Mucosa of descending colon (tissue), 3 donors: ENCODE data around the gene LMTK2. TPM values are rescaled to one million over a fixed set of nuclear protein-coding genes. Genes with fewer than 3 reads are reported as not detected.

Experiments used
- ATAC-seq: fragments of 200-7000 bp; cut with Tn5 transposase; one replicate; pipeline ENCODE4 v1.9.1; 2020; ENCODE audit warnings: mild to moderate bottlenecking, moderate library complexity
- DNase-seq, 3 donors: peaks; one replicate each; pipeline ENCODE4 v3.0.0-alpha.2; 2020
- H3K36me3 ChIP-seq: fragments of 200-600 bp; one replicate; pipeline ENCODE4 v1.8.0; 2021; ENCODE audit warnings: low read depth, mild to moderate bottlenecking
- H3K4me1 ChIP-seq: fragments of 200-600 bp; one replicate; pipeline ENCODE4 v1.8.0; 2021; ENCODE audit warnings: low read depth, mild to moderate bottlenecking
- H3K4me3 ChIP-seq: fragments of 200-600 bp; one replicate; pipeline ENCODE4 v1.8.0; 2021; ENCODE audit warnings: mild to moderate bottlenecking
- H3K9me3 ChIP-seq: fragments of 200-600 bp; one replicate; pipeline ENCODE4 v1.8.0; 2021; ENCODE audit warnings: mild to moderate bottlenecking
- intact Hi-C, 2 donors: fragments of 100-400 bp; cut with DNase I in 1 of 2; cut with micrococcal nuclease in 1 of 2; formaldehyde crosslinking; loops; one replicate each; pipeline versions ENCODE4 v1.11.0 to v1.11.1; 2022; cut with DNase I, micrococcal nuclease
- total RNA-seq, 3 donors: library from RNA; stranded (reverse); fragmentation: NEBNext Ultra II Directional in 2 of 3; extraction: Animal tissue kit (Norgen Biotek cat#: 25700) in 2 of 3; gene quantifications; one replicate each; pipeline versions ENCODE4 v1.2.1 to v1.2.4, GENCODE V29; 2021 to 2023
- TF ChIP-seq, protein P1 (sequence below): fragments of 200-600 bp; IDR thresholded peaks from one replicate; pipeline ENCODE4 v1.8.0; 2022; ENCODE audit warnings: antibody characterized with exemption, mild to moderate bottlenecking
- donor health status: DM: no; HTN: no; CAD: no; lungs with moderate emphysema.
- donor health status: DM: no; HTN: no; CAD: no.
- donor health status: DM: no; HTN: yes; CAD: no.

LMTK2 gene
- total RNA-seq, 3 donors from 2014 or later = 48.6 to 70.2 (median 52.9) TPM

DNA sequence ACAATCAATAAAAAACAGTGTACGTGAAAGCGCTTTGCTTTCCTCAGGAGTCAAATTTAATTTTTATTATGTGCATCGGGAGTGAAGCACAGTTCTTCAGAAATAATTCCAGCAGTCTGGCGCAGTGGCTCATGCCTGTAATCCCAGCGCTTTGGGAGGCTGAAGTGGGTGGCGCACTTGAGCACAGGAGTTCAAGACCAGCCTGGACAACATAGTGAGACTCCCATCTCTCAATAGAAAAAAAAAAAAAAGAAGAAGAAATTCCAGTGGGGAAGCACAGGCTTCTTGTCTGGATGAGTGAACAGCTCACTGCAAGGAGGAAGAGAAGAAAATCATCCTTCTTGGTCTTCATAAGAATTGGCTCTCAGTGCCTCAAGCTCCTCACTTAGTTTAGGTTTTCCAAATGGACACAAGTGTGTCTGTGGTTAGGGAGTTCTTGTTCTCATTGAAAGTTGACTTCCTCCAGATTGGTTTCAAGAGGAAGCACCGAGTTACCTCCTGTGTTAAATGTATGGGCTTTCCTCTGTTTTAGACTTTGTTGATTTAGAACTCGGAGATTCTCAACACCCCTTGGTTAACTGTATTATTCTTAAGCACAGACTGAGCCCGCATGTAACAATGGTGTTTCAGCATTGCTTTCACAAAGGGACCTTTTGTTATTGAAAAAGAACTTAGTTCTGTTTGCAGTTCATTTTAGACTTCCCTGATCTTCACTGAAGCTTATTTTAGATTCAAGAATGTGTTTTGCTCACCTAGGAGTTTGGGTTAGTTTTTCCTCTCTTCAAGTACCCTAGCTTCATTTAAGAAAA lies 28.0 kb downstream of the LMTK2 start:
- H3K9me3 ChIP-seq = no peaks in the 10 kb centered on the region
- no peak for ATAC-seq
- H3K36me3 ChIP-seq = no peaks in the 10 kb centered on the region
- no peak overlapping the region for H3K4me3 ChIP-seq
- H3K4me1 ChIP-seq = peaks cover 45% of the 10 kb centered on the region
- TF ChIP-seq, protein P1, sequence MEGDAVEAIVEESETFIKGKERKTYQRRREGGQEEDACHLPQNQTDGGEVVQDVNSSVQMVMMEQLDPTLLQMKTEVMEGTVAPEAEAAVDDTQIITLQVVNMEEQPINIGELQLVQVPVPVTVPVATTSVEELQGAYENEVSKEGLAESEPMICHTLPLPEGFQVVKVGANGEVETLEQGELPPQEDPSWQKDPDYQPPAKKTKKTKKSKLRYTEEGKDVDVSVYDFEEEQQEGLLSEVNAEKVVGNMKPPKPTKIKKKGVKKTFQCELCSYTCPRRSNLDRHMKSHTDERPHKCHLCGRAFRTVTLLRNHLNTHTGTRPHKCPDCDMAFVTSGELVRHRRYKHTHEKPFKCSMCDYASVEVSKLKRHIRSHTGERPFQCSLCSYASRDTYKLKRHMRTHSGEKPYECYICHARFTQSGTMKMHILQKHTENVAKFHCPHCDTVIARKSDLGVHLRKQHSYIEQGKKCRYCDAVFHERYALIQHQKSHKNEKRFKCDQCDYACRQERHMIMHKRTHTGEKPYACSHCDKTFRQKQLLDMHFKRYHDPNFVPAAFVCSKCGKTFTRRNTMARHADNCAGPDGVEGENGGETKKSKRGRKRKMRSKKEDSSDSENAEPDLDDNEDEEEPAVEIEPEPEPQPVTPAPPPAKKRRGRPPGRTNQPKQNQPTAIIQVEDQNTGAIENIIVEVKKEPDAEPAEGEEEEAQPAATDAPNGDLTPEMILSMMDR = no peak
- DNase-seq = no peak
- intact Hi-C loops = no loop called here

DNA sequence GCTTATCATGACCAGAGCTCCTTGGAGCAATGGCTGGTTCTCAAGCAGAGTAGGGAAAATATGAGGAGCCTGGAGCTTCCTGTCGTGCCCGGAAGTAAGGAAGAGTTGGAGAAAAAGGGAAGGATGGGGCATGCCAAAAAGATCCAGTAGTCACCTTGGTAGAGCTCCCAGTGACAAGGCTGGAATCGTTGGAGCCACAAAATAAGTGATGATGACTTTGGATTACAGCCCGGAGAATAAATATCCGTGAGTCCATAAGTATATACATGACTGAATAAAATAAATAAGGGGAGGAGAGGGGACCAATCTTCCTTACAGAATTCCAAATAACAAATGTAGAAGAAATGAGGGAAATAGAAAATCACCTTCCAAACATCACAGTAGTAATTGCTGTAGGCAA lies 29.3 kb downstream of the LMTK2 start:
- no peaks in the 10 kb centered on the region for H3K36me3 ChIP-seq
- H3K4me1 ChIP-seq = peaks cover 41% of the 10 kb centered on the region
- DNase-seq = no peak
- TF ChIP-seq, protein P1 = no peak
- intact Hi-C loops = no loop called here
- no peak overlapping the region for H3K4me3 ChIP-seq
- H3K9me3 ChIP-seq = no peaks in the 10 kb centered on the region
- ATAC-seq = no peak

DNA sequence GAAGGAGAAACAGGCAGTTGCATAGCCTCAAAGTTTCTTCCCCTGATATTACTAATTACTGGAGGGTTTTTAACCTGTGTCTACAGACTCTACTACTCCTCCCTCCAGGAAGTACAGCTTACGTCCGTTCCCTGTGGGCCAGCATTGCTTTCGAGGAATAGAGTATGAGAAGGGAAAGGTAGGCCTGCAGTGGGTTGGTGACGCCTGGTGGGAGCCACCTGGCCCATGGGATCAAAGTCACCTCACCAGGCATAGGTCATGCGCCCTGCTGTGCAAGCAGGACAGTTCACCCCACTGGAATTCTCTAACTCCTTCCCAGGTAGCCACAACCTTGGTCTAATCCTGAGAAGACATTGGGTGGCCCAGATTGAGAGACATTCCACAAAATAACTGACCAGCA lies 29.8 kb downstream of the LMTK2 start:
- Histone ChIP-seq H3K4me1 (peaks cover 37% of the 10 kb centered on the region), H3K9me3 (no peaks in the 10 kb centered on the region), H3K4me3 (no peak overlapping the region), H3K36me3 (no peaks in the 10 kb centered on the region)
- intact Hi-C loops = no loop called here
- DNase-seq = no peak
- no peak for ATAC-seq
- TF ChIP-seq, protein P1 = no peak

DNA sequence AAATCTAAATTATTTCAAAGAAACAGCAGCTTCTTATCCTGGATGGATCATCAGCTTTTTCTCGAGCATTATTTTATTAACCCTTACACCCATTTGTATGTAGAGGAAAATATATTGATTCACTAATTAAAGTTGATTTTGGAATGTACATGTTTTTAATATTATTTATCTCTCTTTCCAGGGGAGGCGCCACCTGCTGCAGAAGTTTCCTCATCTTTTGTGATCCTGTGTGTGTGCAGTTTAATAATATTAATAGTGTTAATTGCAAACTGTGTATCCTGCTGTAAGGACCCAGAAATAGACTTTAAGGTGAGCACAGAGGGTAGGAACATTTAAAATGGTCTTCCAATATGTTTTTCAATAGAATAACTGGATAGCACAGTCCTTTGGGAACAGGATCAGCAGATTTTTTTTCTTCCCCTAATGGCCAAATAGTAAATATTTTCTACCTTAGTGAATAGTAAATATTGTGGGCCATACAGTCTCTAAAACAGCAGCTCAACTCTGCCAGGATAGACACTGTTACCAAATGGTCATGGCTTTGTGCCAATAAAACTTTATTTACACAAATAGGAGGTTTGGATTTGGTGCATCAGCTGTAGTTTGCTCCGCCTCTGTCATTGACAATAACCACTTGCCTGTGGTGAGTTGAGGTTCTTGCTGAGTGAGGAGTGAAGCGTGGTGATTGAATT lies 30.6 kb downstream of the LMTK2 start:
- Histone ChIP-seq H3K36me3 (no peaks in the 10 kb centered on the region), H3K9me3 (no peaks in the 10 kb centered on the region), H3K4me1 (peaks cover 28% of the 10 kb centered on the region), H3K4me3 (no peak overlapping the region)
- intact Hi-C loops = no loop called here
- TF ChIP-seq, protein P1 = no peak
- no peak for ATAC-seq
- no peak for DNase-seq

DNA sequence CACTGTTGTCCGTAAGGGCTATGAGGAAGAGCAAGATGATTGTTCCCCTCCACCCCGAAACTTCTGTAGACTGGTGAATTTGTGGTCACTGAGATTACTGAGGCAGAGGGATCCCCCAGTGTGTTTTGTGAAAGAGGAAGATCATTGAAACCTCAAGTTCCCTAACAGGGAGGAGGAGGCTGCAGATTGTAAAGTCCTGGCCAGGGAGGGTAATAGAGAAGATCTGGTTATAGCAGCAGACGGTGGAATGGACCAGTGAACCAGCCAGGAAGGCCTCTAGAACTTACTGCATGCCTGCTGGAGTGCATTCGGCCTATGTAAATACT lies 31.1 kb downstream of the LMTK2 start:
- peak; percentile 15 for ATAC-seq
- no peak overlapping the region for H3K4me3 ChIP-seq

More for the DNA sequence above, 31.1 kb downstream of the LMTK2 start:
- H3K9me3 ChIP-seq = no peaks in the 10 kb centered on the region
- DNase-seq = no peak
- intact Hi-C loops = no loop called here
- no peaks in the 10 kb centered on the region for H3K36me3 ChIP-seq
- TF ChIP-seq, protein P1 = no peak
- H3K4me1 ChIP-seq = peaks cover 23% of the 10 kb centered on the region
